Measurements from ENCODE around the gene LIMK1.
"Not testable (repeated sequence)": the region's sequence is repeated elsewhere in the genome, so short reads cannot be mapped to it uniquely, and the experiment has no call there.

LIMK1 gene

GRCh38 chr7:74083117-74083876, at the start of gene LIMK1:
Gene LIMK1, plus strand, starts transcription at chr7:74083804. Its CDS starts 187 bp downstream, at chr7:74083991.
- DNase-seq, result peak; percentile 85

- no peak for DNase-seq
These were observed 46.0 kb upstream of the LIMK1 start for GRCh38 chr7:74037609-74038008.

DNA sequence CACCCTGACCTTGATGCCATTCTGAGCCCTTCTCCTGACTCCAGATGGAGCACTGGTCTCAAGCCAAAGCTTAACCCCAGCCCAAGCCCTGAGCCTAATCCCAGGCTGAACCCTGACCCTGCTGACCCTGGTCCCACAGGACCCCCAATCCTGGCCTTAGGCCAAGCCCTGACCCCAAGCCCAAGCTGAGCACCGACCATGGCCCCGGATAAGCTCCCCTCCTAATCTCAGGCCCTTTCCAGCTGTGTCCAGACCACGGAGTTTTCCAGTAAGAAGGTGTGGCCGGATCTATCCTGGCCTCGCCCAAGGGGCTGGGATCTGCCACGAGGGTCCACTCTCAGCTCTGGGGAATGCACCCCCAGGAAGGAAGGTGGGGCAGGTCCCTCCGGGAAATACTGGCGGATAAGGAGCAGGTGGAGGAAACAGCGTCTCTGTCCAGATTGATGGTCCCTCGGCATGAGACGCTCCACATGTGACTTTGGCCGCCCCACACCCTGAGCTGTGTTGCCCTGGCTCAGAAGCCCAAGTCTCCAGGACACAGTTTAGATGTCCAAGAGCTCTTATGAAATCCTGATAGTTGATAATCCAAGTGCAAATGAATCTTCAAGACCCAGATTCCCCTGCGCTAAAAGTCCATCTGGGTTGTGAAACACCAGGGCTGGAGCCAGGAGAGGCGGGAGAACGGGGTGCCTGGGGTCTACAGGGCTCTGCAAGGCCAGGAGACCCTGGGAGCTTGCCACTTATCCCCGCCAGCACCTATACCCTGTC, 45.2 kb upstream of the LIMK1 start:
- DNase-seq, result no peak

- peak; percentile 12 for DNase-seq
These were observed 44.3 kb upstream of the LIMK1 start for GRCh38 chr7:74039337-74039736.

- no peak for DNase-seq
These were observed 43.4 kb upstream of the LIMK1 start for GRCh38 chr7:74040101-74040790.

DNA sequence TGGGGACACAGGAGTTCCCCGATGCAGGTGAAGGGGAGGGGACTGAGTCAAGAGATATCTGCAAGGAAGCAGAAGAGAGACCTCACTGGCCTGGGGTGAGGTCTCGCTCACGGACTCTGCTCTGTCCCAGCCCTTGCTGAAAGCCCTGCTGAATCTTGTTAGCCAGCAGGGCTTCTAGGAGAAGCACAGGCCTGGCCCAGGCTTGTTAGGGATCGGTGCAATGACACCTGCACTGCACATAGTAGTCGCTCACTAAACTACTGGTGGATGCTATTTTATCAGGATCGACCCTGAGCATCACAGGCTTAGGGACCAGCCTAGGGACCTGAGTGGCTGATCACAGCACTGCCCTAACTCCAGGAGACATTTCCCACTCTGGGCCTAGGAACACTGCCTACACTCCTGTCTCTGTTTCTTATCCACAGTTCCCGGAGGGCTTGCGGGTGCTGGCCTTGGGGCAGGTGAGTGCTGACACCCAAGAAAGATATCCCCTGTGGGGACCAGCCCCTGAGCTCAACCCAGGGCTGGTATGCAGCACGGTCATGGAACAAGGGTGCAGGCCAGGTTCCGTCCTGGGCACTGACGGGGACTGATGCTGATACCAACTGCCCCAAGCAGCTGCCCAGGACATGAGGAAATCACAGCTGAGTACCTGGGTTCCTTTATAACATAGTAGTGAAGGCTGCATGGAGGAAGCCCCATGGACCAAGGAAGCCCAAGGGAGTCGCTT, 42.6 kb upstream of the LIMK1 start:
- no peak for DNase-seq

DNA sequence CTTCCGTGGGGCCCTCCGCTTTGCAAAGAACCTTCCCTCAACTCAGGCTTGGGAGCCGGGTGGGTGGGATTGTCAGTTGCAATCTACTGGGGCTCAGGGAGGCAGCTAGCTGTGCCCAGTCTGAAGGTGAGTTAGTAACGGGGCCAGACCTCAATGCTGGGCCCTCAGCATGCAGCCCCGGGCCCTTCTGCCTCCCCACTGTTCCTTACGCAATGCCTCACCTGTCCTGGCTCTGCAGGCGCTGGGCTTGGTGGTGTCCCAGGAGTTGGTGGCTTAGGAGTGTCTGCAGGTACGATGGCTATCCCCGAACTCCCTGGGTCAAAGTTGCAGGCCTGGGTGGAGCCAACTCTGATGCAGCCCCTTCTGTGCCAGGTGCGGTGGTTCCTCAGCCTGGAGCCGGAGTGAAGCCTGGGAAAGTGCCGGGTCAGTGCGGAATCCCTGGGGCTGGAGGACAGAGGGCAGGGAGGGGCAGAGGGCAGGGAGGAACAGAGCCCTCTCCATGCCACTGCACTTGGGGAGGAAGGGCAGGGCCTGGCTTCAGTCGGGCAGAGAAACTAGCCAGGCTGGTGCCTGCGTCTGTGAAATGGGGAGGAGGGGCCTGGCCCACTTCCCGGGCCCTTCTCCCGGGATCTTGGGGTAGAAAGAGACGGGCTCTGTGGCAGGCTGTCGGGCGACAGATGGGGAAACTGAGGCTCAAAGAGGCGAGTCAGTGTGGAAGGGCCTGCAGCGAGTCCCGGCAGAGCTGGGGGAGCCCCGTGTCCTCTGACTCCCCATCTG, 40.7 kb upstream of the LIMK1 start:
- peak; percentile 38 for DNase-seq

GRCh38 chr7:74043523-74043951, 40.1 kb upstream of the LIMK1 start:
- no peak for DNase-seq

- DNase-seq, result peak; percentile 61
These were observed 38.9 kb upstream of the LIMK1 start for GRCh38 chr7:74044366-74045350.

DNA sequence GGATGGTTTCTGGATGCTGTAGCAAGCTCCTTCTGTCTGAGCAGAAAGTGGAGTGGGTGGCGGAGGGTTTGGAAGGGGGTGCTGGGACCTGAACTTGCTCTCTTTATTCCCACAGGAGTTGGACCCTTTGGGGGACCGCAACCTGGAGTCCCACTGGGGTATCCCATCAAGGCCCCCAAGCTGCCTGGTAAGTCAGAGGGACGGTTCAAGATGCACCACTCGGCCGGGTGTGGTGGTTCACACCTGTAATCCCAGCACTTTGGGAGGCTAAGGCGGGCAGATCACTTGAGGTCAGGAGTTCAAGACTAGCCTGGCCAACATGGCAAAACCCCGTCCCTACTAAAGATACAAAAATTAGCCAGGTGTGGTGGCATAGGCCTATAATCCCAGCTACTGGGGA, 37.0 kb upstream of the LIMK1 start:
- DNase-seq, result not testable (repeated sequence)

DNA sequence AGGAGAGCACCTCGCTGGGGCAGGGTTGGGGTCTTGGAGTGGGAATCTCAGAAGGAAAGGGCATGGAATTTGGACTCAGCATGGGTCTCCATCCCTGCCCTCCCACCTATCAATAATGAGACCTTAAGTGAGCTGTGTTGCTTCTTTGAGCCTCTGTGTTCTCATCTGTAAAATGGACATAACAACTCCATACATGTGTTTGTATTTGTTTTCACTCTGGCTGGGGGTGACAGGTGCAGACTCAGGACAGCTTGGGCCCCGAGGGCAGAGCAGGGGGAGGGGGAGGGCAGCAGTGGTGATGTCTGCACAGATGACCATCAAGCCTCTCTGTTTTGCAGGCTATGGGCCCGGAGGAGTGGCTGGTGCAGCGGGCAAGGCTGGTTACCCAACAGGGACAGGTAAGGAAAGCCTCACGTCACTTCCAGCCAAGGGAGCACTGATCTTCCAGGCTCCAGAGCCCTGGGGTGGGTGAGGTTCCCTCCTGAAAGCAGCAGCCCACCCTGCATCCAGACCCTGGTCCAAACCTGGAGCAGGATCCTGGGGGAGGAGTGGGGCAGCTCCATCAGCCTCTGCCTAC, 35.7 kb upstream of the LIMK1 start:
- DNase-seq, result no peak

- no peak for DNase-seq
These were observed 34.5 kb upstream of the LIMK1 start for GRCh38 chr7:74048999-74049599.

- DNase-seq, result no peak
These were observed 33.4 kb upstream of the LIMK1 start for GRCh38 chr7:74049997-74050798.

- no peak for DNase-seq
These were observed 32.4 kb upstream of the LIMK1 start for GRCh38 chr7:74051193-74051592.

GRCh38 chr7:74051629-74052410, 31.8 kb upstream of the LIMK1 start:
- DNase-seq, result no peak

DNA sequence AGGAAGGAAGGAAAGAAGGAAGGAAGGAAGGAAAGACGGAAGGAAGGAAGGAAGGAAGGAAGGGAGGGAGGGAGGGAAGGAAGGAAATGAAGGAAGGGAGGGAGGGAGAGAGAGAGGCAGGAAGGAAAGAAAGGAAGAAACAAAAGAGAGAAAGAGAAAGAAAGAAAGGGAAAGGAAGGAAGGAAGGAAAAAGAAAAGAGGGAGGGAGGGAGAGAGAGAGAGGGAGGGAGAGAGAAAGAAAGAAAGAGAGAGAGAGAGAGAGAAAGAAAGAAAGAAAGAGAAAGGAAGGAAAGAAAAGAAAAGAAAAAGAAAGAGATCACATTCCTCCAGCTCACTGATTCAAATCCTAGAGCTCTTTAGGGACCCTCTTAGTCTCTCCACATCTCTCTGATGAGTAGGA, 31.0 kb upstream of the LIMK1 start:
- DNase-seq, result no peak

DNA sequence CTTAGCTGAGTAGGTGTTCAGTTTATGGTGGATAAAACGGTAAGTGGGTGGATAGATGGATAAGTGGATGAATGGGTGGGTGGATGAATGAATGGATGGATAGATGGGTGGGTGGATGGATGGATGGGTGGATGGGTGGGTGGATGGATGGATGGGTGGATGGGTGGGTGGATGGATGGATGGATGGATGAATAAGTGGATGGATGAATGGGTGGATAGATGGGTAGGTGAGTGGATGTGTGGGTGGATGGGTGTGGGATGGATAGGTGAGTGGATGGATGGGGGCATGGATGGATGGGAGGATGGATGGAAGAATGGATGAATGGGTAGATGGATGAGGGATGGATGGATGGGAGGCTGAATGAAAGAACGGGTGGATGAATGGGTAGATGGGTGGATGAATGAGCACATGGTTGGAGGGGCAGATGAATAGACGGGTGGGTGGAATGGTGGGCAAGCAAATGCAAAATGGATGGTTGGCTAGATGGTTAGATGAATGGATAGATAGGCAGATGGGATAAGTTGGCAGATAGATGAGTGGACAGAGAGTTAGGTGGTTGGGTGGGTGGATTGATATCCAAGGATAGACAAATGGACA, 29.9 kb upstream of the LIMK1 start:
- DNase-seq, result no peak

Data from midbrain (tissue), 1 donor.